NCI-H2196 (cell line): ENCODE results near the gene UGT2A2.

ENCODE experiments used
- DNase-seq: peaks from one replicate; lab custom pipeline; 2025; ENCODE audit not compliant: unreplicated experiment; lab: John Stamatoyannopoulos, UW

UGT2A2 gene

DNA sequence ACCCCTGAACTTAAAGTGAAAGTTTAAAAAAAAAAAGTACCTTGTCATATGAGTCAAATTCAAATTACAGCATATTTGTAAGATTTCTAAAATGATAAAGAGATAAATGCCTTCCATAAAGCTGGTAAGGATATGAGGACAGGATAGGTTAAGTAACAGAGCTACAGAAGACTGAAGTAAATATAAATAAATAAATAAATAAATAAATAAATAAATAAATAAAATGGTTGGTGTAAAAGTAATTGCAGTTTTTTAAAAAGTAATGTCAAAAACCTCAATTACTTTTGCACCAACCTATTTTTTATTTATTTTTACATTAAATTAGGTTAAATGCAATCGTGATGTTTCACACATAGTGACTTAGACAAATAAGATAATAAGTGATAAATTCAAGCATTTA, 62.2 kb downstream of the UGT2A2 start:
- DNase-seq = no peak

DNA sequence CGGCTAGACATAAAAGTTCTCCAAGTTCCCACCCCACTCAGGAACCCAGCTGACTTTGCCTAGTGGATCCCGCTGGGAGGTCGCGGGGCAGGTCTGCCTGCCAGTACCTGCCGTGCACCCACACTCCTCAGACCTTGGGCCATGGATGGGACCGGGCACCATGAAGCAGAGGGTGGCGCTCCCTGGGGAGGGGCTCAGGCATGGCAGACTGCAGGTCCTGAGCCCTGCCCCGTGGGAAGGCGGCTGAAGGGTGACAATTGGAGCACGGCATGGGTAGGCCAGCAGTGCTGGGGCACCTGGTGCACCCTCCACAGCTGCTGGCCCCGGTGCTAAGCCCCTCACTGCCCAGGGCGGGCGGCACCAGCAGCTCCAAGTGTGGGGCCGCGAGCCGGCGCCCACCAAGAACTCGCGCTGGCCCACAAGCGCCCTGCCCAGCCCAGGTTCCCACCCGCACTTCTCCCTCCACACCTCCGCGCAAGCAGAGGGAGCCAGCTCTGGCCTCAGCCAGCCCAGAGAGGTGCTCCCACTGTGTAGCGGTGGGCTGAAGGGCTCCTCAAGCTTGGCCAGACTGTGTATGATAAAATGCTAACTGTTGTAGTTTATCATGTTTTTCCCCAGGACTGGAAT, 63.1 kb downstream of the UGT2A2 start:
- no peak for DNase-seq

DNA sequence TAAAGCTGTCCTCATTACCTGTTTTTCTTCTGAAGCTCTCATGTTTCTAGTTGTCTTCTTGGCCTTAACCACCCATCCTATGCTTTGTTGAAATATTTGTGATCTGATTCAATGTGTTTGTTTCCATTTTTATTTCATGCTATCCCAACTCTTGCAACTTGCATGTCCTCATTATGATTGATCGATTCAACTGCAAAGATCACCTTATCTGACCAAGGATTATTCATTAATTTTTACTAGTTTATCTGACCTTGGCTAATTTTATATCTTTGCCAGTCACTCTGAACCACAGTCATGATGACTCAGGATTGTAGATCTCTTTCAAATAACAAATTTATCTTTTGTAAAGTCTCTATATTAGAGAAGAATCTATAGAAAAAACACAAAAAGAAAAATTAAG, 70.7 kb downstream of the UGT2A2 start:
- DNase-seq = no peak

DNA sequence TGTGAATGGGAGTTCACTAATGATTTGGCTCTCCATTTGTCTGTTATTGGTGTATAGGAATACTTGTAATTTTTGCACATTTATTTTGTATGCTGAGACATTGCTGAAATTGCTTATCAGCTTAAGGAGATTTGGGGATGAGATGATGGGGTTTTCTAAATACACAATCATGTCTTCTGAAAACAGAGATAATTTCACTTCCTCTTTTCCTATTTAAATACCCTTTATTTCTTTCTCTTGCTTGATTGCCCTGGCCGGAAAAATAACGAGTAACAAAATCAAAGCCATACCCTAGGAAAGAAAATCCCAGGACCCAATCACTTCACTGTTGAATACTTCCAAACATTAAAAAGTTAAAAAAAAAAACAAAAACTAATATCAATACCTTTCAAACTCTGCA, 76.0 kb downstream of the UGT2A2 start:
- no peak for DNase-seq

DNA sequence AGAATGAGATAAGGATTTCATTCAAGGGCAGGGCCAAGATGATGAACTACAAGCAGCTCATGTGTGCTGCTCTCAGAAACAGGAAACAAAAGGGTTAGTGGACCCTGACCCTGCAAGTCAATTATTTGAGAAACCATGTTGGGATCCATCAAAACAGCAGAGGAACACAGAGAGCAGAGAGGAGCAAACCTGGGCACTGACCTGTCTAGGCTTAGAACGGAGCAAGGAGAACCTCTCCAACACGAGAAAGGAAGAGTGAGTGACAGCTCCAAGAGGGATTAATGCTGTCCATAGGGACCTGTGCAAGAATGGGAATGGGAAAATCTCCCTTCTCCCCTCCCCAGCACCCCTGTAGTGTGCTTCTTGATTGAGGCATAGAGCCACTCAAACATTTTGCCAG, 89.8 kb downstream of the UGT2A2 start:
- no peak for DNase-seq

DNA sequence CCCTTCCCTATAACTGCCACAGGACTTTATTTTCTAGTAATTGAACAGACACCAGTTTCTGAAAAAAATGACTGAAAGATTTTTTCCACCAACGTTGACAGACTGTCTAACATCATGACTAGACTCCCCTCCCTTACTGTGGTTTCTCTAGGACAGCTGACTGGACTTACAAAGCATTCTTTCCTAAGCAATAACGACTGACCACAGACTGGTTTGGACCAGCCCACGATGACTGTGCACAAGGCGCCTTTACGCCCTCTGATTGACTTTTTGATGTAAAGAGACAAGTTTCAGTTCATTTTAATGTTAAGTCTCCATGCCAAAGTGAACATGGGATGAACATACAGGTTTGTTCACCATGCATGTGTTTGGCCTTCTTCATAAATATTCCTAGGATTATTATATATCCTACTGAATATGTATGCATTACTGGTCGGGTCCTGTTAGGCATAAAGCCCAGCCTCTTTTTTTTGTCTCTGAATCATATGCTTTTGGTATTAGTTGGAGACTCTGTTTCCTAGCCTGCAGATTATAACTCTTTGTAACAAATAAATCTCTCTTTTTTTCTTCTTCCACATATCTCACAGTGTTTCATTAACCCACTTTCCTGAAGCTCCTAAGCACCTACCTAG, 93.2 kb downstream of the UGT2A2 start:
- no peak for DNase-seq
